Nephron progenitor cell (in vitro differentiated cells): ENCODE data around the gene KCTD19.

ENCODE experiments used
- DNase-seq: peaks from one replicate; pipeline ENCODE4 v3.0.0; 2021
- H3K27ac Mint-ChIP-seq: 2 replicates; pipeline ENCODE4 v1.8.0; 2021; ENCODE audit warnings: mild to moderate bottlenecking, moderate library complexity, mixed read lengths
- H3K27me3 Mint-ChIP-seq: 2 replicates; pipeline ENCODE4 v1.8.0; 2021; ENCODE audit warnings: mild to moderate bottlenecking, low read depth, mixed read lengths; ENCODE audit not compliant: poor library complexity
- H3K36me3 Mint-ChIP-seq: 2 replicates; pipeline ENCODE4 v1.8.0; 2021; ENCODE audit warnings: low read depth, mixed read lengths
- H3K4me1 Mint-ChIP-seq: 2 replicates; pipeline ENCODE4 v1.8.0; 2021; ENCODE audit warnings: mixed read lengths
- H3K4me3 Mint-ChIP-seq: 2 replicates; pipeline ENCODE4 v1.8.0; 2021; ENCODE audit warnings: mild to moderate bottlenecking, moderate library complexity, mixed read lengths
- H3K9me3 Mint-ChIP-seq: 2 replicates; pipeline ENCODE4 v1.8.0; 2021; ENCODE audit warnings: mild to moderate bottlenecking, moderate library complexity, mixed read lengths
- TF ChIP-seq, protein P1 (sequence below): fragments of 200-600 bp; sonication (generic); IDR thresholded peaks from 2 replicates; pipeline ENCODE4 v1.5.0; 2021; ENCODE audit warnings: antibody characterized with exemption

The KCTD19 gene

DNA sequence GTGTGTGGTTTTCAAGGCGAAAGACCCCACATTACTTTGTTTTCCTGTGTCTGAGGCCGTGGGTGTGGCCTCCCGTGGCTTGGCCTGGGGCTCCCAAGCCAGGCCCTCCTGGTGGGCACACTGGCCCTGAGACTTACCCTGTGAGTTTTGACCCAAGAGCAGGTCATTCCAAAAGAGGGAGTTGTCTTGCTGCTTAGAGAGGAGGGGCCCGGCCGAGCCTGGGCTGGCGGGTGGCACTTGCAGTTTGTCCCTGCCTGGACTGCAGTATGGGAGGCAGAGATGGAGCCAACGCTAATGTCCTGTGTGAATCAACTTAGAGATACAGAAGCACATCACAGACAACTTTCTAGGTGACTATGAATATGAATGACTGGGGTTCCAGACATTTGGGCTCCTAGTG is 24.5 kb downstream of the KCTD19 start:
- TF ChIP-seq, protein P1, sequence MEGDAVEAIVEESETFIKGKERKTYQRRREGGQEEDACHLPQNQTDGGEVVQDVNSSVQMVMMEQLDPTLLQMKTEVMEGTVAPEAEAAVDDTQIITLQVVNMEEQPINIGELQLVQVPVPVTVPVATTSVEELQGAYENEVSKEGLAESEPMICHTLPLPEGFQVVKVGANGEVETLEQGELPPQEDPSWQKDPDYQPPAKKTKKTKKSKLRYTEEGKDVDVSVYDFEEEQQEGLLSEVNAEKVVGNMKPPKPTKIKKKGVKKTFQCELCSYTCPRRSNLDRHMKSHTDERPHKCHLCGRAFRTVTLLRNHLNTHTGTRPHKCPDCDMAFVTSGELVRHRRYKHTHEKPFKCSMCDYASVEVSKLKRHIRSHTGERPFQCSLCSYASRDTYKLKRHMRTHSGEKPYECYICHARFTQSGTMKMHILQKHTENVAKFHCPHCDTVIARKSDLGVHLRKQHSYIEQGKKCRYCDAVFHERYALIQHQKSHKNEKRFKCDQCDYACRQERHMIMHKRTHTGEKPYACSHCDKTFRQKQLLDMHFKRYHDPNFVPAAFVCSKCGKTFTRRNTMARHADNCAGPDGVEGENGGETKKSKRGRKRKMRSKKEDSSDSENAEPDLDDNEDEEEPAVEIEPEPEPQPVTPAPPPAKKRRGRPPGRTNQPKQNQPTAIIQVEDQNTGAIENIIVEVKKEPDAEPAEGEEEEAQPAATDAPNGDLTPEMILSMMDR = no peak
- H3K27ac Mint-ChIP-seq = peak overlapping the region; percentile 37
- no peak overlapping the region for H3K4me3 Mint-ChIP-seq
- no peaks in the 10 kb centered on the region for H3K9me3 Mint-ChIP-seq
- H3K4me1 Mint-ChIP-seq = peaks cover 40% of the 10 kb centered on the region
- H3K36me3 Mint-ChIP-seq = no peaks in the 10 kb centered on the region
- peaks cover 20% of the 10 kb centered on the region for H3K27me3 Mint-ChIP-seq
- no peak for DNase-seq

DNA sequence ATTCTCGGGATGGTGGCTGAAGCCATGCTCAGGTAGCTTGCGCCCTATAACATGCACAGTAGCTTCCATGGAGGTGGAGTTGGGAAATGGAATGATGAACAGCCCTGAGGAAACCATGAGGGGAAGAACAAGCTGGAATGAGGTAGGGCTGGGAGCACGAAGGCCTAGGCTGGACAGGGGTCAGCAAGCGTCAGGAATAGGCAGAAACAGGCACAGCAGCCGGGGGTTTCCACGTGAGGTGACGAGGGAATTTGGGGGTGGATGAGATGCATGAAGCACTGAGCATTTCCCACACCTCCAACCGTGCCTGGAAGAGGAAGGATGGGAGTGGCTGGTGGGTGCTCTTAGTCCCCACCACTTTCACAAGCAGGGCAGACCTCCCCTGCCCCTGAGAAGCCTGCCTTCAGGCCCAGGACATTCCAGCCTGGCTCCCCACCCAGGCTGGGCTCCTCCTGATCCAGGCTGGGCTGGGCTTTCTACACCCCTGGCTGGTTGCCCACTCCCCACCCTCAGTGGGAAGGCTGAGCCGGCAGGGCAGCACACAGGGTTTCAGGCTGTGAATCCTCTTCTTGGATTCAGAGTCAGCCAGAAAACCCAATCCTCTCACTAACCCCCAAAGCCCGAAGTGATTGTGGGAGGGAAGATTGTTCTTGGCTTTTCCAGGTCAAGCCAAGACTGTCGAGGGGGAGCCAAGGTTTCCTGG is 25.3 kb downstream of the KCTD19 start:
- no peak for DNase-seq
- H3K36me3 Mint-ChIP-seq = no peaks in the 10 kb centered on the region
- peaks cover 45% of the 10 kb centered on the region for H3K4me1 Mint-ChIP-seq
- H3K27ac Mint-ChIP-seq = no peak overlapping the region
- peak overlapping the region; percentile 29 for H3K4me3 Mint-ChIP-seq
- peaks cover 24% of the 10 kb centered on the region for H3K27me3 Mint-ChIP-seq
- H3K9me3 Mint-ChIP-seq = no peaks in the 10 kb centered on the region
- TF ChIP-seq, protein P1 = no peak

DNA sequence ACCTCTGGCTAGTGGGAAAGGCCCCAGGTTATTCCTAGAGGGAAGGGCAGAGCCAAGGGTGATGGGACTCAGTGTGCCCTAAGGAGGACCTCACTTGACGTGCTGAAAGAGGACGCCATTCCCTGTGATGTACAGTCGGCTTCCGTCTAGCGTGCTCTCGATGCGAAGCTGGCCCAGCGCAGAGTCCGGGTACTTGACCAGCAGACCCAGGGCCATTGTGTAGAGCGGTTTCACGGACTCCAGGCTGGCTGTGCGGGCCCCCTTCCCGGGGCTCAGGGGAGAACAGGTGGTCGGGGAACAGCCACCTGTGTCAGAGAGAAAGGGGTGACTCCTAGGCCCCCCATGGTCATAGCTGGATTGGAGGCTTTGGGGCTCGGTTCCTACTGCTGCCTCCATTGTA is 27.3 kb downstream of the KCTD19 start:
- H3K36me3 Mint-ChIP-seq = no peaks in the 10 kb centered on the region

DNA sequence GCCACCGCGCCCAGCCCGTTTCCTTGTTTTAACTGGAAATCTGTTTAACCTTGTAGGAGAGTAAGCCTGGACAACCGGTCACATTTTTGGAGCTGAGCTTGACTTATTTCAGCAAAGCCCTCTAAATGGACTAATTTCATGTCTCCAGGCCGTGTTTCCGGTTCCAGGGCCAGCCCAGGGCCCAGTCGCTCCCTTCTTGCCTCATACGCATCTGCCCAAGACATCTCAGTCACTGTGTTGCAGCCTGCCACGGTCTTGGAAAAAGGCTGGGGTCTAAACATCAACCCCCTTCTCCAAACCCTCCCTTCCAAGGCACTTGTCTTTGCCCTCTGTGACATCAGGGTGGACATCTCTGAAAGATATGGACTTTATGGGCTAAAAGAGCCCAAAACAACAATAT is 28.3 kb downstream of the KCTD19 start:
- H3K4me3 Mint-ChIP-seq = no peak overlapping the region
- no peak for DNase-seq
- H3K4me1 Mint-ChIP-seq = peaks cover 39% of the 10 kb centered on the region

More for the DNA sequence above, 27.3 kb downstream of the KCTD19 start:
- TF ChIP-seq, protein P1 = no peak
- no peak for DNase-seq
- peaks cover 30% of the 10 kb centered on the region for H3K27me3 Mint-ChIP-seq
- no peaks in the 10 kb centered on the region for H3K9me3 Mint-ChIP-seq
- H3K4me1 Mint-ChIP-seq = peaks cover 49% of the 10 kb centered on the region
- H3K4me3 Mint-ChIP-seq = no peak overlapping the region
- no peak overlapping the region for H3K27ac Mint-ChIP-seq

DNA sequence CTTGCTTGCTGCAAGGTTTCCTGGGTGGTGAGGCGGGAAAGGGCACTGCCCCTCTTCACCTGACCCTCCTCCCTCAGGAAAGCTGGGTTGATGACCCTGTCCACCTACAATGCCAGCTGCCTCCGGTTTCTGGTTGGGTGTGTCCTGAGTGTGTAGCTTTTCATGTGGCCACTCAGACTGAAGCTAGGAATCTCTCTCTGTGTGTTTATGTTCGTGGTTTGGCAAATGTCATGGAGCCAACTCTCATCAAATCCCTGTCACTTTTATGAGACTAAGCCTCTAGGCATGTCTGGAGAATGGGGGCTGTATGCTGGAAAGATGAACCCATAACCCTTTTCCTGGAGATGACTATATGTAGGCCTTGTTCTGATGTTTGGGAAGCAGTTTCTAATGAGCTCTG is 30.1 kb downstream of the KCTD19 start:
- peaks cover 35% of the 10 kb centered on the region for H3K27me3 Mint-ChIP-seq

More for the DNA sequence above, 28.3 kb downstream of the KCTD19 start:
- no peak overlapping the region for H3K27ac Mint-ChIP-seq
- H3K9me3 Mint-ChIP-seq = no peaks in the 10 kb centered on the region
- peaks cover 34% of the 10 kb centered on the region for H3K27me3 Mint-ChIP-seq
- no peaks in the 10 kb centered on the region for H3K36me3 Mint-ChIP-seq
- TF ChIP-seq, protein P1 = no peak

More for the DNA sequence above, 30.1 kb downstream of the KCTD19 start:
- no peak for DNase-seq
- Mint-ChIP-seq H3K36me3 (no peaks in the 10 kb centered on the region), H3K27ac (no peak overlapping the region), H3K9me3 (no peaks in the 10 kb centered on the region), H3K4me1 (peaks cover 22% of the 10 kb centered on the region), H3K4me3 (no peak overlapping the region)
- TF ChIP-seq, protein P1 = no peak
